ENCODE measurements around the gene KCTD2.

- TF ChIP-seq CTCF (conservative IDR thresholded peaks at IDR 0.05; ENCODE audit: low read length) (no peak), EZH2phosphoT487 (IDR thresholded peaks at IDR 0.05; ENCODE audit: borderline replicate concordance) (no peak)
Observed at GRCh38 chr17:75063201-75063600, 16.2 kb downstream of the KCTD2 start.

All from Loucy (cell line).